Panc1 (cell line): ENCODE data around the gene IL1A. TPM values are rescaled to one million over a fixed set of nuclear protein-coding genes. Genes with fewer than 3 reads are reported as not detected.

Experiments
- ATAC-seq: fragments of 200-7000 bp; cut with Tn5 transposase; 2 replicates; pipeline ENCODE4 v1.9.1; 2020; ENCODE audit warnings: mild to moderate bottlenecking, moderate library complexity
- BruUV-seq: library from RNA; stranded (reverse); fragments of 400-500 nt; replicated peaks from 2 replicates; lab custom pipeline; 2021; lab: Mats Ljungman, UMichigan
- CTCF ChIA-PET: fragments of 300-600 bp; sonication (Branson Sonifier 250); formaldehyde crosslinking; loops from one replicate; lab custom pipeline; 2022; ENCODE audit warnings: antibody characterized with exemption; lab: Charles Lee
- POLR2A ChIA-PET: fragments of 300-600 bp; sonication (Branson Sonifier 250); formaldehyde crosslinking; loops from one replicate; lab custom pipeline; 2022; ENCODE audit warnings: antibody characterized with exemption; lab: Charles Lee
- DNase-seq: peaks from one replicate; pipeline ENCODE4 v3.0.0-alpha.2; 2010; ENCODE audit warnings: low read depth, low spot score
- H3K27ac ChIP-seq: 2 replicates; pipeline ENCODE4 v1.5.1; 2011; ENCODE audit warnings: mild to moderate bottlenecking, low read length, inconsistent platforms
- H3K27me3 ChIP-seq: fragments of 200-500 bp; sonication (Bioruptor generic); 2 replicates; pipeline ENCODE4 v1.6.0; 2014; ENCODE audit warnings: low read length, inconsistent platforms; ENCODE audit not compliant: control insufficient read depth, insufficient read depth
- H3K36me3 ChIP-seq: fragments of 200-500 bp; sonication (Bioruptor generic); 2 replicates; pipeline ENCODE4 v1.5.1; 2014; ENCODE audit warnings: inconsistent platforms, mild to moderate bottlenecking, low read length, moderate library complexity; ENCODE audit not compliant: control insufficient read depth, insufficient read depth
- H3K4me1 ChIP-seq: 2 replicates; pipeline ENCODE4 v1.5.1; 2011; ENCODE audit warnings: inconsistent platforms, mild to moderate bottlenecking, low read length, moderate library complexity; ENCODE audit not compliant: control insufficient read depth, insufficient read depth
- H3K4me3 ChIP-seq, 2 experiments: 2 replicates each; pipeline ENCODE4 v1.5.1; 2011 to 2012; ENCODE audit warnings: low read depth in 2 of 2, low read length in 2 of 2, mild to moderate bottlenecking in 2 of 2, inconsistent platforms in 1 of 2, moderate library complexity in 1 of 2
- H3K9me3 ChIP-seq: fragments of 200-500 bp; sonication (Bioruptor generic); 2 replicates; pipeline ENCODE4 v1.5.1; 2014; ENCODE audit warnings: low read depth, mild to moderate bottlenecking, inconsistent platforms, low read length, moderate library complexity; ENCODE audit not compliant: control insufficient read depth, insufficient read depth
- CTCF ChIP-seq: fragments of 450-650 bp; IDR thresholded peaks from 2 replicates; pipeline ENCODE4 v1.5.1; 2017; ENCODE audit warnings: mild to moderate bottlenecking
- POLR2AphosphoS5 ChIP-seq: IDR thresholded peaks from 2 replicates; pipeline ENCODE4 v1.6.1; 2012; ENCODE audit warnings: mild to moderate bottlenecking, low read depth, low read length, moderate library complexity
- REST ChIP-seq, 2 experiments: IDR thresholded peaks; 2 replicates each; pipeline ENCODE4 v1.6.1; 2011 to 2012; ENCODE audit warnings: low read depth in 2 of 2, control low read depth in 1 of 2, low read length in 1 of 2, mild to moderate bottlenecking in 1 of 2, moderate library complexity in 1 of 2; ENCODE audit not compliant: insufficient read depth in 1 of 2
- SIN3A ChIP-seq: IDR thresholded peaks from 2 replicates; pipeline ENCODE4 v1.6.1; 2012; ENCODE audit warnings: low read depth, mild to moderate bottlenecking, low read length, moderate library complexity, borderline replicate concordance; ENCODE audit not compliant: insufficient read depth
- TCF7L2 ChIP-seq: IDR thresholded peaks from 2 replicates; pipeline ENCODE4 v1.6.1; 2011; ENCODE audit warnings: mild to moderate bottlenecking, low read depth, low read length, inconsistent platforms
- in situ Hi-C: cut with HindIII; loops from 2 replicates; pipeline ENCODE4 v1.10.0; 2016; ENCODE audit warnings: low sequenced_read_pairs, low pct_unique_long_range_greater_than_20kb
- intact Hi-C: fragments of 100-400 bp; cut with micrococcal nuclease; formaldehyde crosslinking; loops from one replicate; pipeline ENCODE4 v1.10.0; 2022; ENCODE audit not compliant: unreplicated experiment
- total RNA-seq: library from RNA; stranded (reverse); gene quantifications from one replicate; pipeline ENCODE4 v1.2.1, GENCODE V29; 2021; ENCODE audit not compliant: unreplicated experiment

The IL1A gene
- total RNA-seq, 1 experiment from 2014 or later: not detected

- TF ChIP-seq CTCF (no peak), REST (IDR thresholded peaks at IDR 0.05; ENCODE audit: insufficient read depth in 1 of 2, low read depth in 2 of 2, low read length in 1 of 2) (no peak), POLR2AphosphoS5 (no peak), TCF7L2 (no peak), SIN3A (no peak)
- DNase-seq (no peak), ATAC-seq (no peak)
- POLR2A ChIA-PET: no interaction called here
- H3K4me1 ChIP-seq: no peaks in the 10 kb centered on the region
- H3K27ac ChIP-seq: no peak overlapping the region
- no peaks in the 10 kb centered on the region for H3K27me3 ChIP-seq
- CTCF ChIA-PET: no interaction called here
- in situ Hi-C loops: no loop called here
- no TSS peak for BruUV-seq
- no peaks in the 10 kb centered on the region for H3K9me3 ChIP-seq
- H3K36me3 ChIP-seq: no peaks in the 10 kb centered on the region
- intact Hi-C loops: no loop called here
- no peak overlapping the region for H3K4me3 ChIP-seq
These were observed 9.6 kb downstream of the IL1A start for GRCh38 chr2:112774536-112775285.

DNA sequence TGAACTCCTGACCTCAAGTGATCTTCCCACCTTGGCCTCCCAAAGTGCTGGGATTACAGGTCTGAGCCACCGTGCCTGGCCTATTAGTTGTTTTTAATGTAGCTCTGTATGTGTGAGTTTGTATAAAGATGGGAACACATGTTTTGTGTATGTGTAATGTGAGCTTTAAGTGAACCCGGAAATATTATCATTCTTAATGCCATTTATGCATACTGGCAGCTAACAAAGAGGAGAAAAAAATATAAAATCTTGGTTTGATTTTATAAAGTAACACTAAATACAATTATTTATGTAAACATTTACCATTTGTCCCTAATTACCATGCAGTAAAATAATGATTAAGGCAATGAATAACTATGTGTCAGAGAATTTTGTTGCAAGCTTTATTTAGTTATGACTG lies 10.7 kb downstream of the IL1A start:
- DNase-seq: no peak
- no peaks in the 10 kb centered on the region for H3K4me1 ChIP-seq
- TF ChIP-seq SIN3A (no peak), CTCF (no peak), TCF7L2 (no peak), REST (IDR thresholded peaks at IDR 0.05; ENCODE audit: insufficient read depth in 1 of 2, low read depth in 2 of 2, low read length in 1 of 2) (no peak), POLR2AphosphoS5 (no peak)
- POLR2A ChIA-PET: interaction anchor here (0.6 kb wide), 1 partner anchor 18 kb away, joined by 4 read pairs; no protein-coding TSS in a partner anchor
- no peaks in the 10 kb centered on the region for H3K27me3 ChIP-seq
- no peaks in the 10 kb centered on the region for H3K9me3 ChIP-seq
- in situ Hi-C loops (no loop called here), intact Hi-C loops (no loop called here)
- CTCF ChIA-PET: no interaction called here
- no TSS peak for BruUV-seq
- no peak overlapping the region for H3K27ac ChIP-seq
- H3K4me3 ChIP-seq: no peak overlapping the region
- no peak for ATAC-seq
- H3K36me3 ChIP-seq: no peaks in the 10 kb centered on the region
